ENCODE measurements around the gene GRID1.

- TF ChIP-seq CTCF (IDR thresholded peaks at IDR 0.05): no peak
- no peak for TF ChIP-seq POLR2A (IDR thresholded peaks at IDR 0.05)
Observed at GRCh38 chr10:85788570-85788969, 578.0 kb downstream of the GRID1 start.
